Astrocyte (in vitro differentiated cells and primary cell): ENCODE measurements around the gene FABP1.

Experiments
- CTCF ChIP-seq: IDR thresholded peaks from 2 replicates; pipeline ENCODE4 v1.5.1; 2011; ENCODE audit warnings: low read depth, mild to moderate bottlenecking, inconsistent platforms, low read length, moderate library complexity; ENCODE audit not compliant: insufficient read depth
- EZH2 ChIP-seq: IDR thresholded peaks from 2 replicates; pipeline ENCODE4 v1.6.1; 2012; ENCODE audit warnings: mild to moderate bottlenecking, low read length, inconsistent platforms; ENCODE audit not compliant: insufficient read depth

GRCh38 chr2:88177556-88177955 lies 49.7 kb upstream of the FABP1 start:
- no peak for TF ChIP-seq CTCF
- no peak for TF ChIP-seq EZH2
